Measurements from ENCODE around the gene FAM25G. TPM values are rescaled to one million over a fixed set of nuclear protein-coding genes. Genes with fewer than 3 reads are reported as not detected.

Gene FAM25G
- total RNA-seq, 2 experiments from 2014 or later, result not detected

DNA sequence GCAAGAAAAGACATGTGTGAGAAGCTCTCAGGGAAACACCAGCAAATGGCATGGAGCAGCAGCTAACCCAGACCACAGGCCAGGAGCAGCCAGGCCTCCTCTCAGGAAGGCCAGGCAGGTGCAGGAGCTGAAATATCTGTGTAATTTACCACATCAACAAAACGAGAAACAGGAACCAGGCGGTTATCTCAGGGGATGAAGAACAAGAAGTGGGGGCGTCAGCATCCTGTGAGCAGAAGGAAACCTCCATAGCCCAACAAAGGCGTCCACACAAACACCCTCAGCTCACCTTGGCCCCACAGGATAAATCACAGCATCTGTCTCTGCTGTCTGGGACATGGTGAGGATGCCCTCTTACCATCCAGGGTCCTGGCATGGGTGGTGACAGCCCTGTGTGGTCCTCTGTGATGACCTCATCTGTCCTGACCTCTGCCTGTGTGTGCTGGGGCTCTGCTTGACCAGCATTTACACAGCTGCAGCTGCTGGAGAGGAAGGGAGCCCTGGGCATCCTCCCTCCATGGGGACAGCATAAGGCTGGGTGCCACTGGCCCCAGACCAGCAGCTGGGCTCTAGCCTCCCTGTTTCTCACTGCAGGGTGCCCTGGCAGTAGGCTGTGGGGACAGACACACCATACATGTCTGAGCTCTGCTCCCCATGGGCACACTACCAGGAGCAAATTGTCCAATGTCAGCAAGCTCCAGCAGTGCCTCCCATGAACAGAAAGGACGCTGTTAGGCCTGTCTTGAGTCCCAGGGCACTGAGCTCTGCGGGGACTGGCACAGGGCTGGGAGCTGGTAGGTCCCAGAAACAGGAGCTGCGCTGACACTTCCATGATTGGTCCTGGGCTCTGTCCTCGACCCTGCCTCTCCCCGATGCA lies 42.2 kb downstream of the FAM25G start:
- Mint-ChIP-seq H3K4me3 (no peak overlapping the region), H3K9me3 (peaks cover 15% of the 10 kb centered on the region), H3K27me3 (peaks cover 17% of the 10 kb centered on the region), H3K27ac (no peak overlapping the region), H3K36me3 (ENCODE audit: low read depth) (no peaks in the 10 kb centered on the region), H3K4me1 (no peaks in the 10 kb centered on the region)
- DNase-seq, result peak; percentile 13
- CTCF ChIA-PET, result no interaction called here
- POLR2A ChIA-PET, result no interaction called here

DNA sequence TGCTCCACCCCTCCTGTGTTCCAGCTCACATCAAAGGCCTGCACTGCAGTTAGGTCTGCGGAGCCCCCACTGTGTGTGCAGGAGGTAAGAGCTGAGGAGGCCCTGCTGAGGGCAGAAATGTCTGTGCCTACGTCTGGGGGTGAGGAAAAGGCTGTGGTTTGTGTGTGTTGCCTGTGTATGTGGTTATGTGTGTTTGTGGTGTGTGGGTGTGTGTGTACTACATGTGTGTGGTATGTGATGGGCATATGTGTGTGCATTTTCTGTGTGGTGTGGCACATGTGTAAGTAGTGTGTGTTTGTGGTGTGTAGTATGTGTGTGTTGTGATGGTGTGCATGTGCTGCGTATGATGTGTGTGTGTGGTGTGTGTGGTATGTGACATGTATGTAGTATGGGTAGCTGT lies 43.8 kb downstream of the FAM25G start:
- H3K9me3 Mint-ChIP-seq, result peaks cover 15% of the 10 kb centered on the region
- no peak overlapping the region for H3K4me3 Mint-ChIP-seq
- CTCF ChIA-PET, result no interaction called here
- POLR2A ChIA-PET, result no interaction called here
- peaks cover 12% of the 10 kb centered on the region for H3K27me3 Mint-ChIP-seq
- H3K27ac Mint-ChIP-seq, result no peak overlapping the region
- H3K4me1 Mint-ChIP-seq, result no peaks in the 10 kb centered on the region
- no peak for DNase-seq
- H3K36me3 Mint-ChIP-seq (ENCODE audit: low read depth), result no peaks in the 10 kb centered on the region

DNA sequence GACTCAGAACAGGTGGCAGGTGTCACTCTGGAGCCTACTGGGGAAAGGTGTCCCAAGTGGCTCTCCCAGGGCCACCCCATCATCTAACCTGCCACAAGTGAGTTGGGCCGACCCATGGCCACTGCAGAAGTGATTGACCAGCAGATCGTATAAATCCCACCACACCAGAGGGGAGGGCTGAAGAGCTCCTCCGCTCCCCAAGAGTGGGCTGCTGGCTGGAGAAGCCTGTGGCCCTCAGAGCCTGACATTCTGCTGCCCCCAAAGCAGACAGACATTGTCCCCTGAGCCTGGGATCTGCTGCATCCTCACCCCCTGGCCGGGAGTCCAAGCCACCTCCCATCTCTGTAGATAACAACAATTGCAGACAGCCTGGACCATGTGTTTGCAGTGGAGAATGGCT lies 44.3 kb downstream of the FAM25G start:
- DNase-seq, result no peak
- Mint-ChIP-seq H3K27ac (no peak overlapping the region), H3K4me3 (no peak overlapping the region), H3K27me3 (peaks cover 13% of the 10 kb centered on the region), H3K36me3 (ENCODE audit: low read depth) (no peaks in the 10 kb centered on the region), H3K4me1 (no peaks in the 10 kb centered on the region), H3K9me3 (peaks cover 15% of the 10 kb centered on the region)
- ChIA-PET POLR2A (no interaction called here), CTCF (no interaction called here)

DNA sequence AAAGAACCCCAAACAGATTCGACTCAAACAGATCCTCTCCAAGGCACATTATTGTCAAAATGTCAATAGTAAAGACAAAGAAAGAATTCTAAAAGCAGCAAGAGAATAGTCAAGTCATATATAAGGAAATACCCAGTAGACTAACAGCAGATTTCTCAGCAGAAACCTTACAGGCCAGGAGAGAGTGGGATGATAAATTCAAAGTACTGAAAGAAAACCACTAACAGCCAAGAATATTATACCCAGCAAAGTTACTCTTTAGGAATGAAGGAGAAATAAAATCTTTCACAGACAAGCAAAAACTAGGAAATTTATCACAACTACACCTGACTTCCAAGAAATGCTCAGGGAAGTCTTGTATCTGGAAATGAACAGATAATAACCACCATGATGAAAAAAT lies 45.8 kb downstream of the FAM25G start:
- Mint-ChIP-seq H3K27me3 (peaks cover 21% of the 10 kb centered on the region), H3K4me3 (no peak overlapping the region), H3K4me1 (no peaks in the 10 kb centered on the region), H3K27ac (no peak overlapping the region), H3K9me3 (peaks cover 15% of the 10 kb centered on the region), H3K36me3 (ENCODE audit: low read depth) (no peaks in the 10 kb centered on the region)
- no peak for DNase-seq
- CTCF ChIA-PET, result no interaction called here
- POLR2A ChIA-PET, result no interaction called here

DNA sequence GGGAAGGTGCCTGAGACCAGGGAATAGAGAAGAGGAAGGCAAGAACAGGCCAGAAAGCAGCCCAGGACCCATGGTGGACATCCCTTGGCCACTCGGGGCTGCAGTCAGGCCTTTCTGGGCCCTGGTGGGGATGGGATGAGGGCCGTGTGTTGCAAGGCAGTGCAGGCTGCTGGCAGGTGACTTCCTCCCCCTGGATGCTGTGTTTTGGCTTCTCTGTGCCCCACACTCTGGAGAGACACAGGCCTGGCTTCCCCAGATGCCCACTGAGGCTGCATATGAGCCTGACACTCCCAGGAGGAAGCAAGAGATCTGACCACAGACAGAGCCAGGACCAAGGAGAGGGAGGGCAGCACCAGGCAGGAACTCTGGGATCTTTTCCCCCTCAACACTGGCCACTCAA lies 47.5 kb downstream of the FAM25G start:
- Mint-ChIP-seq H3K4me1 (no peaks in the 10 kb centered on the region), H3K27me3 (peaks cover 25% of the 10 kb centered on the region), H3K27ac (no peak overlapping the region), H3K4me3 (no peak overlapping the region), H3K36me3 (ENCODE audit: low read depth) (no peaks in the 10 kb centered on the region), H3K9me3 (peaks cover 15% of the 10 kb centered on the region)
- no peak for DNase-seq
- ChIA-PET CTCF (no interaction called here), POLR2A (no interaction called here)

DNA sequence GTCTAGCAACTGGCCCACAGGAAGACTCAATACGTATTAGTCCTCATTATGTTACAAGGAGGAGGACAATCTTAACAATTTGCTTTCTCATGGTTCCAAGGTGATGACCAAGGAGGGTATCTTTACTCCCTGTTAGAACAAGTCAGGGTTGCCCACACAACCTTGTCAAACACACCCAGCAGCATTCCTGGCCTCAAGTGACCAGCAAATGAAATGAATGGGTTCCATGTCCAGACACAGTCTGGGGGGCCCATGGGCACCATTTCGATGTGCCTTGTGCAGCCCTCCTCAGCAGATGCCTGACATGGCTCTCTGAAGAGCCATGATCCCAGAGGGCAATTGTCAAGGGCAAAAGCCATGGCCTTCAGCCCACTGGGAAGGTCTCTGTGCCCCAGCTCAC lies 48.4 kb downstream of the FAM25G start:
- no peaks in the 10 kb centered on the region for H3K4me1 Mint-ChIP-seq
- POLR2A ChIA-PET, result no interaction called here
- no peak overlapping the region for H3K4me3 Mint-ChIP-seq
- DNase-seq, result peak; percentile 10
- CTCF ChIA-PET, result no interaction called here
- H3K27ac Mint-ChIP-seq, result no peak overlapping the region
- peaks cover 25% of the 10 kb centered on the region for H3K27me3 Mint-ChIP-seq
- H3K36me3 Mint-ChIP-seq (ENCODE audit: low read depth), result no peaks in the 10 kb centered on the region
- H3K9me3 Mint-ChIP-seq, result peaks cover 15% of the 10 kb centered on the region

DNA sequence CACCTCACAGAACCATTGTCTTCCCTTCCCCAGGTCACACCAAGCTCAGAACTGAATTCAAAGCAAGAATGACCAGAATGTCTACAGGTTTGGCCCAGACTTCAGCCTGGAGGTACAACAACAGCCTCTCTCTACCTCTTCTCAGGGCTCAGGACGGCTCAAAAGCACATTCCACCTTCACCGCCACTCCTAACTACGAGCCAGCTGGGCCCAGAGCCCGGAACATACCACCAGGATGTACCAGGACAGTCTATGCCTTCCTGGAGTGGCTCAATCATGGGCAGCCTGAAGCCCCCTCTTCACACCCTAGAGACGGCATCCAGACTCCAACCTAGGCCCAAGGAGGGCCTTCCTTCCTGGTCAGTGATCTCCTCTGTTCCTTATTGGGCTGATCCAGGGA lies 49.1 kb downstream of the FAM25G start:
- Mint-ChIP-seq H3K27ac (no peak overlapping the region), H3K9me3 (peaks cover 10% of the 10 kb centered on the region), H3K4me3 (no peak overlapping the region), H3K27me3 (peaks cover 24% of the 10 kb centered on the region), H3K4me1 (no peaks in the 10 kb centered on the region), H3K36me3 (ENCODE audit: low read depth) (no peaks in the 10 kb centered on the region)
- DNase-seq, result no peak
- ChIA-PET CTCF (no interaction called here), POLR2A (no interaction called here)

DNA sequence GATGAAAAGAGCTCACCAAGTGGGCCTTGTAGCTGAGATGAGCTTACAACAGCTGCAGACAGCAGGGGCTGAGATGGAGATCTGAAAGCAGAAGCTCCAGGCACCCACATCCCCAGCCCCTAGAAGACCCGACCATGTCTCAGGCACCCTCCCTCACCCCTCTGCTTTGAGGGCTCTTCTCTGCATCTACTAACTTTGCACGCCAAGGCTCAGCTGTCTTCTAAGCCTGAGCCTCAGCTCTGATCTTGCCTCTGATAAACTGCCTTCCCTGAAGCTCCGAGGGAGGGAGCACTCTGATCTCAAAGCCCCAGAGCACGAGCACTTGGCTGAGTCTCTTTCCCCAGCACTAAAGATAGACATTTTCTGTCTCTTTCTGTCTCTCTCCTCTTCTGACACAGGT lies 49.6 kb downstream of the FAM25G start:
- Mint-ChIP-seq H3K27me3 (peaks cover 25% of the 10 kb centered on the region), H3K27ac (no peak overlapping the region), H3K4me1 (no peaks in the 10 kb centered on the region), H3K9me3 (peaks cover 10% of the 10 kb centered on the region), H3K4me3 (no peak overlapping the region), H3K36me3 (ENCODE audit: low read depth) (no peaks in the 10 kb centered on the region)
- ChIA-PET POLR2A (no interaction called here), CTCF (no interaction called here)
- no peak for DNase-seq

DNA sequence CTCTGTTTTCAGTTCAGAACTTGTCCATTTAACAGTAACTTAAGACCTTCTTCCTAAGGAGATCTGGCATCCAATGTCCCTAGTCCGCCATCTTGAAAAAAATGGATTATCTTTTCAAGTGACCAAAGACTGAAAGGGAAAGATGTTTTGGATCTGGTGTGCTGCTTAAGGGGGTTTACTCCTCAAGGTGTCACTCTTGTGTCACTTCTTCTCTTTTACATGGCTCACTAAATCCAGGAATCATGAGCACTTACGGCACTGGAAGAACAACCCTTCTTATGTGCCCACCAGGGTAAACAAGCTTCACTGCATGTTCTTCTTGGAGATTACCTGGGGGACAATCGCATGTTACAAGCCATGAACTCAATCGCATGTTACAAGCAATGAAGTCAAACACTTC lies 51.3 kb downstream of the FAM25G start:
- no peak overlapping the region for H3K27ac Mint-ChIP-seq
- no peaks in the 10 kb centered on the region for H3K36me3 Mint-ChIP-seq (ENCODE audit: low read depth)
- ChIA-PET CTCF (no interaction called here), POLR2A (no interaction called here)
- H3K9me3 Mint-ChIP-seq, result peaks cover 1% of the 10 kb centered on the region
- DNase-seq, result no peak
- H3K4me1 Mint-ChIP-seq, result no peaks in the 10 kb centered on the region
- H3K27me3 Mint-ChIP-seq, result peaks cover 37% of the 10 kb centered on the region
- H3K4me3 Mint-ChIP-seq, result no peak overlapping the region

DNA sequence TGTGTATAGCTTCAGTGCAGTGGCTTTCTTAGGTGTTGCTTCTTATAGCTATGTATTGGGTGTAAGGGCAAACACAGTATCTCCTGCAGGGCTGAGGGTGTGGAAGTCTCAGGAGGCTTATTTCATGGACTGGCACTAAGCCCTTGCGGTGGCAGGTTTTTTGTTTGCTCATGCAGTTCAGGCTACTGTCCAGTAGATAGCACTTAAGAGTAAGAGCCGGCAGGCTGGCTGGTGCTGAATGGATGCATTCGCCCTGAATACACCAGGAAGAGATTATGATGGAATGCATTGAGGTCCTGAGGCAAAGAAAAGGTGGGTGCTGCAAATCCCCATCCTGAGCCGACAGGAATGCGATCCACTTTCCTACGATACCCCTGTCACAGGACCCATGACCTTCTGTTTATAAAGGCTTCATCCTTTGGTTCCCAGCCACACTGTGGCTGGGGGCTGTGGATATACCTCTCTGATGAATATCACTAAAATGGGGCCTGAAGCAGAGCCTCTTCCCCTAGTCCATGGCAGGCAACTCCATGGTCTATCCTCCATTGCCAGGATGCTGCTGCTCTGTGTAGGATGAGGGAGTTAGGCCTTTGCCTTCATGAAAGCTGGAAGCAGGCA lies 52.5 kb downstream of the FAM25G start:
- H3K27ac Mint-ChIP-seq, result no peak overlapping the region
- no peaks in the 10 kb centered on the region for H3K4me1 Mint-ChIP-seq
- ChIA-PET CTCF (no interaction called here), POLR2A (no interaction called here)
- H3K9me3 Mint-ChIP-seq, result peaks cover 3% of the 10 kb centered on the region
- DNase-seq, result peak; percentile 9
- H3K4me3 Mint-ChIP-seq, result no peak overlapping the region
- no peaks in the 10 kb centered on the region for H3K36me3 Mint-ChIP-seq (ENCODE audit: low read depth)
- H3K27me3 Mint-ChIP-seq, result peaks cover 40% of the 10 kb centered on the region

Other genes starting within 250 kb of the FAM25G start
- not detected for gene GDF10, start 191.5 kb downstream of the FAM25G start, total RNA-seq
- gene GDF2, start 169.2 kb downstream of the FAM25G start, total RNA-seq, result not detected
- not detected for gene RBP3, start 143.3 kb downstream of the FAM25G start, total RNA-seq
- under 1 TPM; 0.08 to 0.10 TPM for gene ZNF488, start 107.4 kb downstream of the FAM25G start, total RNA-seq
- 1 to 10 TPM in 1 of 2 experiments, under 1 TPM in 1; 0.78 to 1.2 TPM for gene ANXA8, start 7.6 kb downstream of the FAM25G start, total RNA-seq
- 1 to 10 TPM; 5.6 to 6.2 TPM for gene AGAP9, start 31.9 kb upstream of the FAM25G start, total RNA-seq

All from activated CD4-positive, alpha-beta memory T cell treated with anti-CD3 and anti-CD28 coated beads, Interleukin-2, amount 10 ng/mL, durations not matched to agents 7 days and 5 days (primary cell).